Memory B cell (primary cell): ENCODE measurements around the gene SYNJ2BP.
"Not testable (repeated sequence)": the region's sequence is repeated elsewhere in the genome, so short reads cannot be mapped to it uniquely, and the experiment has no call there.

Experiments used
- ATAC-seq: fragments of 150-1000 bp; cut with Tn5 transposase; 2 replicates; pipeline ENCODE4 v1.10.0; 2021; ENCODE audit warnings: low read depth, mild to moderate bottlenecking, moderate library complexity
- DNase-seq, 2 donors: peaks; one replicate each; pipeline ENCODE4 v3.0.0; 2022; ENCODE audit warnings: low spot score in 2 of 2
- H3K27ac Mint-ChIP-seq: one replicate; pipeline ENCODE4 v1.8.0; 2022; ENCODE audit warnings: mild to moderate bottlenecking, moderate library complexity, mixed read lengths
- H3K27me3 Mint-ChIP-seq: one replicate; pipeline ENCODE4 v1.8.0; 2022; ENCODE audit warnings: mixed read lengths
- H3K36me3 Mint-ChIP-seq: one replicate; pipeline ENCODE4 v1.8.0; 2022; ENCODE audit warnings: mild to moderate bottlenecking, mixed read lengths
- H3K4me1 Mint-ChIP-seq: one replicate; pipeline ENCODE4 v1.8.0; 2022; ENCODE audit warnings: mixed read lengths
- H3K4me3 Mint-ChIP-seq: one replicate; pipeline ENCODE4 v1.8.0; 2022; ENCODE audit warnings: mild to moderate bottlenecking, moderate library complexity, mixed read lengths
- H3K9me3 Mint-ChIP-seq: one replicate; pipeline ENCODE4 v1.8.0; 2022; ENCODE audit warnings: mixed read lengths

The SYNJ2BP gene

GRCh38 chr14:70406216-70406615 is 10.7 kb downstream of the SYNJ2BP start:
- Mint-ChIP-seq H3K4me1 (peaks cover 19% of the 10 kb centered on the region), H3K36me3 (peaks cover 20% of the 10 kb centered on the region)
- DNase-seq, H3K27me3 Mint-ChIP-seq, ATAC-seq, H3K27ac Mint-ChIP-seq, H3K9me3 Mint-ChIP-seq, H3K4me3 Mint-ChIP-seq: not testable (repeated sequence)

GRCh38 chr14:70403335-70403734 is 13.6 kb downstream of the SYNJ2BP start:
- not testable (repeated sequence) for H3K4me3 Mint-ChIP-seq, H3K27me3 Mint-ChIP-seq, H3K27ac Mint-ChIP-seq, DNase-seq, H3K9me3 Mint-ChIP-seq, ATAC-seq, H3K4me1 Mint-ChIP-seq
- peaks cover 17% of the 10 kb centered on the region for H3K36me3 Mint-ChIP-seq

DNA sequence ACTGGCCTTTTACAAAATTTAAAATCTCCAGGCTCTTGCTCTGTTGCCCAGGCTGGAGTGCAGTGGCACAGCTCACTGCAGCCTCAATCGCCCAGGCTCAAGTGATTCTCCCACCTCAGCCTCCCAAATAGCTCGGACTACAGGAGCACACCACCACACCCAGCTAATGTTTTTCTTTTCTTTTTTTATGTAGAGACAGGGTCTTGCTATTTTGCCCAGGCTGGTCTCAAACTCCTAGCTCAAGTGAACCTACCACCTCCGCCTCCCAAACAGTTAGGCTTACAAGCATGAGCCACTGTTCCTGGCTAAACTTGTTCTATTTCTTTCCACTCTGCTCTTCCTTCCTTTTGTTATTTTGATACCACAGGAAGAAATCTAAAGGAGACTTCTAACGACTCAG is 15.2 kb downstream of the SYNJ2BP start:
- H3K27me3 Mint-ChIP-seq, result no peaks in the 10 kb centered on the region
- no peak overlapping the region for H3K4me3 Mint-ChIP-seq
- peaks cover 8% of the 10 kb centered on the region for H3K4me1 Mint-ChIP-seq
- ATAC-seq (no peak), DNase-seq (no peak)
- no peak overlapping the region for H3K27ac Mint-ChIP-seq
- peaks cover 18% of the 10 kb centered on the region for H3K36me3 Mint-ChIP-seq
- H3K9me3 Mint-ChIP-seq, result no peaks in the 10 kb centered on the region

DNA sequence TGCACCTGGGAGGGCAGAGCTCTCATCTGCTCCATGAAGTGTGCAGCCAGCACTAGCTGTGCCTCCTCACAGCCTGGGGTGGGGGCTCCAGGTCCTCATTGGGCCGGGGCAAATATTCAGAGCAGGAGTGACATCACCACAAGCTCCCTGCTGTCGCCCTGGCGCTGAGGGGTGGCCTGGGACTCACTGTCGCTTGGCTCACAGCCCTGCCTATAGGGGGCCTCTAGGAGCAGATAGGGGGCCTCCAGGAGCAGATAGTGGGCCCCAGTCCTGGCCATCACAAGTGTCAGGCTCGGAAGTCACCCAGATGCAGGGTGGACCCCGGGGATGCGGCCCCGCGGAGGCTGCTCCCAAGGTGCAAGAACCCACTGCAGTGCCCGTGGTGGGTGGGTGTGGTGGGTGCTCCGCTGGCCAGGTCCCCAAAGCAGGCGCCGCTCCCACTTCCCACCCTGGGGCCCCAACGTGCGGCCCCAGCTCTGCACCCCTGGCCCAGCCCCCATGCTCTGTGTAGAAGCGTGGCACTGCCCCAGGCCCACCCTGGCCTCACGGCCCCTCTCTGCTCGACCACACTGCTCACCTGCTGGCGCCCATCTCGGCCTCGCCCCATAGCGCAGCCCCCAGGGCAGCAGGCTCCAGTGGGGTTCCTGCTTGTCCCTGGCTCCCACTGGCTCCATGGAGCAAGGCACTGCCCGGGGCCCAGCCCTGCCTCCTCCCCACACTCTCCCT is 18.0 kb downstream of the SYNJ2BP start:
- no peak for ATAC-seq
- no peak for DNase-seq
- H3K4me1 Mint-ChIP-seq, result peaks cover 4% of the 10 kb centered on the region
- no peaks in the 10 kb centered on the region for H3K27me3 Mint-ChIP-seq
- H3K27ac Mint-ChIP-seq, result no peak overlapping the region
- H3K9me3 Mint-ChIP-seq, result peaks cover 1% of the 10 kb centered on the region
- no peak overlapping the region for H3K4me3 Mint-ChIP-seq
- peaks cover 15% of the 10 kb centered on the region for H3K36me3 Mint-ChIP-seq

GRCh38 chr14:70398280-70398679 is 18.6 kb downstream of the SYNJ2BP start:
- ATAC-seq (no peak), DNase-seq (no peak)
- Mint-ChIP-seq H3K4me1 (peaks cover 4% of the 10 kb centered on the region), H3K4me3 (no peak overlapping the region), H3K27me3 (no peaks in the 10 kb centered on the region), H3K9me3 (peaks cover 1% of the 10 kb centered on the region), H3K36me3 (peaks cover 17% of the 10 kb centered on the region), H3K27ac (no peak overlapping the region)

GRCh38 chr14:70397746-70398145 is 19.1 kb downstream of the SYNJ2BP start:
- Mint-ChIP-seq H3K27ac (no peak overlapping the region), H3K9me3 (peaks cover 1% of the 10 kb centered on the region), H3K27me3 (no peaks in the 10 kb centered on the region), H3K4me1 (peaks cover 4% of the 10 kb centered on the region), H3K36me3 (peaks cover 21% of the 10 kb centered on the region), H3K4me3 (no peak overlapping the region)
- DNase-seq (no peak), ATAC-seq (no peak)

GRCh38 chr14:70394674-70395306 is 22.1 kb downstream of the SYNJ2BP start:
- DNase-seq (no peak), ATAC-seq (no peak)
- Mint-ChIP-seq H3K36me3 (peaks cover 29% of the 10 kb centered on the region), H3K4me3 (no peak overlapping the region), H3K4me1 (peaks cover 4% of the 10 kb centered on the region), H3K9me3 (peaks cover 1% of the 10 kb centered on the region), H3K27me3 (no peaks in the 10 kb centered on the region), H3K27ac (no peak overlapping the region)

- Mint-ChIP-seq H3K27me3 (no peaks in the 10 kb centered on the region), H3K9me3 (peaks cover 1% of the 10 kb centered on the region), H3K36me3 (peaks cover 30% of the 10 kb centered on the region), H3K4me1 (peaks cover 4% of the 10 kb centered on the region), H3K4me3 (no peak overlapping the region), H3K27ac (no peak overlapping the region)
- ATAC-seq (no peak), DNase-seq (no peak)
Measured at GRCh38 chr14:70392676-70393075, 24.2 kb downstream of the SYNJ2BP start.

DNA sequence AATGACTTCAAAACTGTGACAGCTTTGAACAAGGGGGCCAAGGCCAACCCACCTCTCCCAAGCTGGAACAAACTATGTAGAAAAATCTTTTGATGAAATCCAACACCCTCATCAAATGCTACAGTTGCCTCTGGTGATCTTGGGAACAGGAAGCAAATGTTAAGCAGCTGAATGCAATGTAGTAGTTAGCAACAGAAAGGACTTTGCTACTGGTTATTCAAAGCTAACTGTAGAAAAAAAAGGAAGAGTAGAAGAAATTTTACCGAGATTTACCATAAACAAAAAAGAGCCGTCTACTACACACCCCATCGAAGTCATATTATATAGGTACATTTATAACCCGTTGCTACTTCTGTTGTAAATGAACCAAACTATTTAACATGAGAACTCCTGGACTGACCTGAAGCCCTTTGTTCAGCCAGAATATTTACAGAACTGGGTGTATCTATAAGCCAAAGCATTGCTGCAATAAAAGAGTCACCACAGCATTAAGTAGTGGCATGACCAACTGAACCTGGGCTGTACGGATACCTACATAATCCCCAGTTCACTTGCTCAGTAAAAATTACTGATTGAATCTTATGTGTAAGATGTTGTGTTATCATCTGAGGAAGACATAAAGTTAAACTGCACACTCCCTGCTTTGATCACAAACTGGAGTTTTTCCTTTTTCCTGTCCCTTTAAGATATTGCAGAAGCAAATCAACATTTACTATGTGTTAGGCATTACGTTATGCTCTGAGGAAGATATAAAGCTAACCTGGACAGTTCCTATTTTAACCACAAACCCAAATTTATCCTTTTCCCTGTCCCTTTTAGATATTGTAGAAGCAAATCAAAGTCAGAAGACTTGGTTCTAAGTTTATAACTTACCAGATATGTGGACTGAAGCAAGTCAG is 25.1 kb downstream of the SYNJ2BP start:
- Mint-ChIP-seq H3K9me3 (peaks cover 1% of the 10 kb centered on the region), H3K27ac (no peak overlapping the region), H3K27me3 (no peaks in the 10 kb centered on the region), H3K4me1 (peaks cover 4% of the 10 kb centered on the region), H3K36me3 (peaks cover 29% of the 10 kb centered on the region), H3K4me3 (no peak overlapping the region)
- no peak for DNase-seq
- no peak for ATAC-seq

- no peaks in the 10 kb centered on the region for H3K4me1 Mint-ChIP-seq
- H3K4me3 Mint-ChIP-seq, result no peak overlapping the region
- ATAC-seq (no peak), DNase-seq (no peak)
- no peak overlapping the region for H3K27ac Mint-ChIP-seq
- no peaks in the 10 kb centered on the region for H3K9me3 Mint-ChIP-seq
- no peaks in the 10 kb centered on the region for H3K27me3 Mint-ChIP-seq
- H3K36me3 Mint-ChIP-seq, result peaks cover 19% of the 10 kb centered on the region
Measured at GRCh38 chr14:70382536-70382935, 34.4 kb downstream of the SYNJ2BP start.

DNA sequence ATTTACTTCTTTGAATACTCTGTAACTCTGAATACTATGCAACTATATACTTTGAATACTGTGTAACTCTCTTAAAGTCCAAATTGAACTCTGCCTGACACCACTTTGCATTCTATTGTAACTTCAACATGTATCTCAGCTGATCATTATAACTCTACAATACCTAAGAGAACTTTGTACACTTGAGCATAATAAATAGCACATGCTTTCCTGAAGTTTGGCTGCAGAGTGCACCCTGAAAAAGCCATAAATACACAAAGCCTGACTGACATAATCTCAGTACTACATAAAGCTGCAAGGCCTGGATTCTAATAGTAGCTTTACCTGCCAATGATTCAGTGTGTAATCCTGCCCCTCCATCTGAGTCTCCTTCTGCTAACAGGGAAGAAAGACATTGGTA is 36.1 kb downstream of the SYNJ2BP start:
- Mint-ChIP-seq H3K9me3 (no peaks in the 10 kb centered on the region), H3K4me3 (no peak overlapping the region), H3K4me1 (no peaks in the 10 kb centered on the region), H3K27me3 (no peaks in the 10 kb centered on the region), H3K27ac (no peak overlapping the region), H3K36me3 (peaks cover 15% of the 10 kb centered on the region)
- DNase-seq (no peak), ATAC-seq (no peak)

GRCh38 chr14:70378696-70379095 is 38.2 kb downstream of the SYNJ2BP start:
- DNase-seq, result no peak
- no peak overlapping the region for H3K27ac Mint-ChIP-seq
- ATAC-seq, result no peak
- no peaks in the 10 kb centered on the region for H3K9me3 Mint-ChIP-seq
- H3K36me3 Mint-ChIP-seq, result peaks cover 12% of the 10 kb centered on the region
- H3K4me1 Mint-ChIP-seq, result no peaks in the 10 kb centered on the region
- no peak overlapping the region for H3K4me3 Mint-ChIP-seq
- H3K27me3 Mint-ChIP-seq, result no peaks in the 10 kb centered on the region
